ENCODE data around the gene NRXN3. TPM values are rescaled to one million over a fixed set of nuclear protein-coding genes. Genes with fewer than 3 reads are reported as not detected.

The NRXN3 gene
- total RNA-seq, 4 donors from 2014 or later: 0.04 to 0.16 TPM; not detected in 2

DNA sequence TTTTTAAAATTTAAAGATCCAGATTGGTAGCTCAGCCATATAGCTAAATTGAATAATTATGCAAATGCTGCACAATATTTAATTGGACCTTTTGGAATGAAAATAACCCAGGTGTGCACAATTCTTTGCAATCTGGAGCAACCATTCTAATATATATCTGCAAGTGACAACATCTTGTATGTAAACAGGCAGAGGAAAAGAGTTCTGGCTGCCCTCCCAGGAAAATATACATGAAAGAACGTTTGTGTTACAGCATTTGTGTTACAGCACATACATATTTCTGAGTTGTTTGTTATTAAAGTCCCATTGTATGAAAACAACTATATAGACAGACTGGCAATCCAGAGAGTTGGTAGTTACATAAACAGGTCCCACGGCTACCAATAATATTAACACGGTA is 1663.6 kb downstream of the NRXN3 start:
- intact Hi-C loops (cut with DNase I; ENCODE audit: low total_unique reads): no loop called here
- H3K4me3 ChIP-seq: no peak overlapping the region
- no peak for ATAC-seq

DNA sequence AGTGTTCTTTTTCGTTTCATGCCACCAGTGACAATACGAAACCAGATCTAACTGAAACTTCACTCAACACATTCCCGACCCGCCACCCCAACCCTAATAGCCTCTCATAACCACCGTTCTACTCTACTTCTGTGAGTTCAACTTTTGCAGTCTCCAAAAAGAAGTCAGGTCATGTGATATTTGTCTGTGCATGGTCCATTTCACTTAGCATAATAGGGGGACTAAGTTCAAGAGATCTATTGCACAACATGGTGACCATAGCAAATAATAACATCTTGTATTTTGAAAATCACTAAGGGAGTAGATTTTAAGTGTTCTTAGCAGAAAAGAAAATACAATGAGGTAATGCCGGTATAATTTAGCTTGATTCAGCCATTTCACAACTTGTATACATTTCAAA is 1664.7 kb downstream of the NRXN3 start:
- no peaks in the 10 kb centered on the region for H3K9me3 ChIP-seq
- no peak for TF ChIP-seq POLR2A (IDR thresholded peaks at IDR 0.05)
- TF ChIP-seq, protein P1, sequence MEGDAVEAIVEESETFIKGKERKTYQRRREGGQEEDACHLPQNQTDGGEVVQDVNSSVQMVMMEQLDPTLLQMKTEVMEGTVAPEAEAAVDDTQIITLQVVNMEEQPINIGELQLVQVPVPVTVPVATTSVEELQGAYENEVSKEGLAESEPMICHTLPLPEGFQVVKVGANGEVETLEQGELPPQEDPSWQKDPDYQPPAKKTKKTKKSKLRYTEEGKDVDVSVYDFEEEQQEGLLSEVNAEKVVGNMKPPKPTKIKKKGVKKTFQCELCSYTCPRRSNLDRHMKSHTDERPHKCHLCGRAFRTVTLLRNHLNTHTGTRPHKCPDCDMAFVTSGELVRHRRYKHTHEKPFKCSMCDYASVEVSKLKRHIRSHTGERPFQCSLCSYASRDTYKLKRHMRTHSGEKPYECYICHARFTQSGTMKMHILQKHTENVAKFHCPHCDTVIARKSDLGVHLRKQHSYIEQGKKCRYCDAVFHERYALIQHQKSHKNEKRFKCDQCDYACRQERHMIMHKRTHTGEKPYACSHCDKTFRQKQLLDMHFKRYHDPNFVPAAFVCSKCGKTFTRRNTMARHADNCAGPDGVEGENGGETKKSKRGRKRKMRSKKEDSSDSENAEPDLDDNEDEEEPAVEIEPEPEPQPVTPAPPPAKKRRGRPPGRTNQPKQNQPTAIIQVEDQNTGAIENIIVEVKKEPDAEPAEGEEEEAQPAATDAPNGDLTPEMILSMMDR (IDR thresholded peaks at IDR 0.05 in 4 of 5, conservative IDR thresholded peaks at IDR 0.05 in 1 of 5): no peak
- no peak for ATAC-seq
- H3K4me3 ChIP-seq: no peak overlapping the region
- intact Hi-C loops (cut with DNase I; ENCODE audit: low total_unique reads): no loop called here
- no peak overlapping the region for H3K27ac ChIP-seq
- DNase-seq: no peak
- no peaks in the 10 kb centered on the region for H3K36me3 ChIP-seq
- in situ Hi-C loops (cut with MboI; ENCODE audit: low sequenced_read_pairs in 4 of 4): no loop called here
- H3K27me3 ChIP-seq: no peaks in the 10 kb centered on the region
- H3K4me1 ChIP-seq: no peaks in the 10 kb centered on the region

More for the DNA sequence above, 1663.6 kb downstream of the NRXN3 start:
- H3K9me3 ChIP-seq: no peaks in the 10 kb centered on the region
- no peaks in the 10 kb centered on the region for H3K36me3 ChIP-seq
- no peak for TF ChIP-seq POLR2A (IDR thresholded peaks at IDR 0.05)
- TF ChIP-seq, protein P1 (IDR thresholded peaks at IDR 0.05 in 4 of 5, conservative IDR thresholded peaks at IDR 0.05 in 1 of 5): no peak
- no peak overlapping the region for H3K27ac ChIP-seq
- H3K27me3 ChIP-seq: no peaks in the 10 kb centered on the region
- H3K4me1 ChIP-seq: no peaks in the 10 kb centered on the region
- in situ Hi-C loops (cut with MboI; ENCODE audit: low sequenced_read_pairs in 4 of 4): no loop called here
- DNase-seq: no peak

DNA sequence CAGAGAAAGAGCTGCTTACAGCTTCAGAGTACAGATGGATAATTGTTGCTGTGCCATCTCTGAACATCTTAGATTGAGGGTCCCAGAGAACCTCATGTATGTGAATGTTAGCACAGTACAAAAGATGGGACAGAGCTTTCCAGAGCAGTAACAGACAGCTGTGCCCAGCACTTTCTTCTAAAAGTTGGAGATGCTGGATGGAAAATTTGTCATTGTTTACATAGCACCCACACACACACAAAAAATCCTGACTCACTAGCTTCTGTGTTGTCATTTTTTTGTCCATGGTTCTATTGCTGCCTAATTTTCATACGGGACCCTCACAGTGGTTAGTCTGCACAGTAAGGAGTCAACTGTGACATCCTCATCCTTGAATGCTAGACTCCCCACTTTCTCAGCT is 1666.4 kb downstream of the NRXN3 start:
- H3K27me3 ChIP-seq: no peaks in the 10 kb centered on the region
- no peak for TF ChIP-seq POLR2A (IDR thresholded peaks at IDR 0.05)
- TF ChIP-seq, protein P1 (IDR thresholded peaks at IDR 0.05 in 4 of 5, conservative IDR thresholded peaks at IDR 0.05 in 1 of 5): no peak
- intact Hi-C loops (cut with DNase I; ENCODE audit: low total_unique reads) (no loop called here), in situ Hi-C loops (cut with MboI; ENCODE audit: low sequenced_read_pairs in 4 of 4) (no loop called here)
- H3K4me1 ChIP-seq: no peaks in the 10 kb centered on the region
- DNase-seq: no peak
- no peaks in the 10 kb centered on the region for H3K9me3 ChIP-seq
- ATAC-seq: no peak
- no peaks in the 10 kb centered on the region for H3K36me3 ChIP-seq
- no peak overlapping the region for H3K27ac ChIP-seq
- no peak overlapping the region for H3K4me3 ChIP-seq

DNA sequence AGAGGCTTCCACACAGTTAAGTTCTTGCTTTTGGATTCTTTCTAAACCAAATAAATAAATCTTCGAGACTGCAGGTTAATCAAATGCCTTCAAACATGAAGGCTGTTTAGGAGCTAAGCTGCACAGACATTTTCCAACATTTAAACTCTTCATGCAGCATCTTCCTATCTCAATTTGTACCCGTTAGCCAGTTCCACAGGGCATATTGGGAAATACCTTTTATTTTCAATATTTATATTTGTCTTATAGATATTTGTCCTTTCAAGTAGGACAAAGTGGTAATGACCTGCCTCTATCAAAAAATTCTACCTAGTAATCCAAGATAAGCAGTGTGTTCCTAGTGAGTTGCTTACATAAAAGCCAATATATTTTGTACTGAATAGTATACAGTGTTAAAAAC is 1667.5 kb downstream of the NRXN3 start:
- Histone ChIP-seq H3K9me3 (no peaks in the 10 kb centered on the region), H3K4me1 (peaks cover 0 to 5% of the 10 kb centered on the region in 2 donors), H3K27me3 (no peaks in the 10 kb centered on the region), H3K4me3 (no peak overlapping the region), H3K27ac (no peak overlapping the region), H3K36me3 (no peaks in the 10 kb centered on the region)
- TF ChIP-seq, protein P1 (IDR thresholded peaks at IDR 0.05 in 4 of 5, conservative IDR thresholded peaks at IDR 0.05 in 1 of 5): no peak
- TF ChIP-seq POLR2A (IDR thresholded peaks at IDR 0.05): no peak
- ATAC-seq (no peak), DNase-seq (no peak)
- in situ Hi-C loops (cut with MboI; ENCODE audit: low sequenced_read_pairs in 4 of 4) (no loop called here), intact Hi-C loops (cut with DNase I; ENCODE audit: low total_unique reads) (no loop called here)

DNA sequence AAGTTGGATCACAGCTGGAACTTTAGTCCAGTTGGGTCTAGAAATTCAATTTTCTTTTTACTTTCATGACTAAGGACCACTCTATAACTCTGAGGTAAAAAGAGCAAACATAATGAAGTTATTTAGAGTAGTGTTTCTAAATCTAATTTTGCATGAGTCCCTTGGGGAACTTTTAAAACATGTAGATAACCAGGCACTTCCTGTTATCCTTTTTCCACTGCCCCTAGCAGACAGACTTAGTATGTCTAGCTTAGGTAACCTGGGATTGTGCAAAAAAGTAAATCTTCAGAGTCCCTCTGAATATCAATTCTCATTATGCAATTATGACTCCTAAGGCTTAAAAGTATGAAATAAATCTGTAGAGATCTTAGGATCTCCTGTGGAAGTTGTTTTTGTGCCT is 1669.9 kb downstream of the NRXN3 start:
- Histone ChIP-seq H3K9me3 (no peaks in the 10 kb centered on the region), H3K27me3 (no peaks in the 10 kb centered on the region), H3K4me1 (peaks cover 0 to 5% of the 10 kb centered on the region in 2 donors), H3K36me3 (no peaks in the 10 kb centered on the region), H3K4me3 (no peak overlapping the region), H3K27ac (no peak overlapping the region)
- TF ChIP-seq, protein P1 (IDR thresholded peaks at IDR 0.05 in 4 of 5, conservative IDR thresholded peaks at IDR 0.05 in 1 of 5): no peak
- TF ChIP-seq POLR2A (IDR thresholded peaks at IDR 0.05): no peak
- in situ Hi-C loops (cut with MboI; ENCODE audit: low sequenced_read_pairs in 4 of 4): no loop called here
- intact Hi-C loops (cut with DNase I; ENCODE audit: low total_unique reads): no loop called here
- ATAC-seq (no peak), DNase-seq (no peak)
